Fibroblast of lung (primary cell): Measurements from ENCODE around the gene SH3GL1. TPM values are rescaled to one million over a fixed set of nuclear protein-coding genes. Genes with fewer than 3 reads are reported as not detected.

Experiments
- DNase-seq, 2 donors: peaks; one replicate each; pipeline versions ENCODE4 v3.0.0 to v3.0.0-alpha.2; 2010; ENCODE audit warnings: low read depth in 2 of 2
- H2AFZ ChIP-seq: 2 replicates; pipeline ENCODE4 v1.5.1; 2012; ENCODE audit warnings: low read length, control low read depth, inconsistent platforms
- H3K27ac ChIP-seq: 2 replicates; pipeline ENCODE4 v1.5.1; 2011; ENCODE audit warnings: low read length, control low read depth; ENCODE audit not compliant: insufficient read depth
- H3K27me3 ChIP-seq: 2 replicates; pipeline ENCODE4 v1.5.1; 2011; ENCODE audit warnings: mild to moderate bottlenecking, low read length; ENCODE audit not compliant: control insufficient read depth, insufficient read depth
- H3K36me3 ChIP-seq: 2 replicates; pipeline ENCODE4 v1.5.1; 2011; ENCODE audit warnings: low read length; ENCODE audit not compliant: control insufficient read depth, insufficient read depth
- H3K4me1 ChIP-seq: 2 replicates; pipeline ENCODE4 v1.5.1; 2011; ENCODE audit warnings: low read length; ENCODE audit not compliant: control insufficient read depth, insufficient read depth; ENCODE audit errors: extremely low read depth
- H3K4me2 ChIP-seq: 2 replicates; pipeline ENCODE4 v1.5.1; 2011; ENCODE audit warnings: low read length, control low read depth; ENCODE audit not compliant: insufficient read depth; ENCODE audit errors: extremely low read depth
- H3K4me3 ChIP-seq, 4 experiments: fragments of 200-600 bp in 1 of 4; sonication (generic) in 1 of 4; replicated peaks in 1 of 4; 2 replicates each; pipeline ENCODE4 v1.5.1; 2011 to 2016; ENCODE audit warnings: low read length in 4 of 4, low read depth in 3 of 4, mild to moderate bottlenecking in 3 of 4, control low read depth in 2 of 4, inconsistent platforms in 1 of 4, mixed read lengths in 1 of 4; ENCODE audit not compliant: insufficient read depth in 1 of 4; ENCODE audit errors: control extremely low read depth in 1 of 4
- H3K79me2 ChIP-seq: 2 replicates; pipeline ENCODE4 v1.5.1; 2012; ENCODE audit warnings: mild to moderate bottlenecking, low read length, inconsistent platforms; ENCODE audit not compliant: control insufficient read depth, insufficient read depth
- H3K9ac ChIP-seq: 2 replicates; pipeline ENCODE4 v1.5.1; 2011; ENCODE audit warnings: mild to moderate bottlenecking, low read length, control low read depth; ENCODE audit not compliant: insufficient read depth
- H3K9me3 ChIP-seq: 2 replicates; pipeline ENCODE4 v1.5.1; 2012; ENCODE audit warnings: low read depth, low read length; ENCODE audit not compliant: control insufficient read depth, insufficient read depth
- H4K20me1 ChIP-seq: 2 replicates; pipeline ENCODE4 v1.5.1; 2011; ENCODE audit warnings: low read length; ENCODE audit not compliant: control insufficient read depth, insufficient read depth; ENCODE audit errors: extremely low read depth
- CTCF ChIP-seq, 2 donors: IDR thresholded peaks in 1 of 2; conservative IDR thresholded peaks in 1 of 2; 1 replicate in 1 of 2; 2 replicates in 1 of 2; pipeline ENCODE4 v1.5.1; 2011 to 2012; ENCODE audit warnings: low read length in 2 of 2, control low read depth in 1 of 2, inconsistent platforms in 1 of 2, low read depth in 1 of 2, mild to moderate bottlenecking in 1 of 2
- EZH2 ChIP-seq: IDR thresholded peaks from 2 replicates; pipeline ENCODE4 v1.5.1; 2012; ENCODE audit warnings: low read length, control low read depth, mild to moderate bottlenecking; ENCODE audit errors: missing control alignments
- polyA plus RNA-seq, 2 donors: library from polyadenylated mRNA; depleted of rRNA in 1 of 2; stranded (reverse) in 1 of 2; unstranded in 1 of 2; fragments of >200 nt; gene quantifications; 2 replicates each; pipeline ENCODE4 v1.2.1, GENCODE V29; 2011 to 2012; ENCODE audit warnings: missing spikeins in 1 of 2
- total RNA-seq: library from RNA; depleted of rRNA; stranded (reverse); fragments of >200 nt; gene quantifications from 2 replicates; pipeline ENCODE4 v1.2.1, GENCODE V29; 2014

SH3GL1 gene
- total and polyA plus RNA-seq, 2 donors (not counting 1 experiment from before 2014, with no cell fraction given): 23.9 to 44.9 TPM

DNA sequence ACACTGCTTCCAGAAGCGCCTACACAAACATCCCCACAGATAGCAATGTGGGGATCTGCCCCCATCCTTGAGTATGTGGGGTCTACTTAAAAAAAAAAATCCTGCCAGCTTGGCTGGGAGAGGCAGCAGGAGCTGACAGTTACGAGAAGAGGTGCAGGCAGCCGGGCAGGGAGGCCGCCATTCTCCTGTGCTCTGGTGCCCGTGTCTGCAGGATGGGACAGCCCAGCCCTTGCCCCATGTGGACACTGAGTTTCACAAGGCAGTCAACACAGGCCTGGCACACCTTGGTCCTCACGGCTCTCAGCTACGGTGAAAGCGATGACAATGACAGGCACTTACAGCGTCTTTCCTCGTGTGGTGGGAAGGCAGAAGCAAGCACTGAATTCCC, 33.0 kb downstream of the SH3GL1 start:
- Histone ChIP-seq H3K9me3 (no peaks in the 10 kb centered on the region), H3K9ac (no peak overlapping the region), H4K20me1 (no peaks in the 10 kb centered on the region), H3K4me1 (peaks cover 13% of the 10 kb centered on the region), H3K79me2 (peaks cover 58% of the 10 kb centered on the region), H3K36me3 (peaks cover 40% of the 10 kb centered on the region), H3K27me3 (no peaks in the 10 kb centered on the region), H3K4me2 (no peak overlapping the region), H2AFZ (no peak overlapping the region), H3K27ac (no peak overlapping the region), H3K4me3 (no peak overlapping the region)
- TF ChIP-seq CTCF (conservative IDR thresholded peaks at IDR 0.05 in 1 of 2, IDR thresholded peaks at IDR 0.05 in 1 of 2; ENCODE audit: low read depth in 1 of 2, low read length in 2 of 2): no peak
- TF ChIP-seq EZH2: no peak
- DNase-seq: no peak

GRCh38 chr19:4366666-4367335, 33.5 kb downstream of the SH3GL1 start:
- H4K20me1 ChIP-seq: no peaks in the 10 kb centered on the region
- H3K4me3 ChIP-seq: no peak overlapping the region
- TF ChIP-seq EZH2 (no peak), CTCF (conservative IDR thresholded peaks at IDR 0.05 in 1 of 2, IDR thresholded peaks at IDR 0.05 in 1 of 2; ENCODE audit: low read depth in 1 of 2, low read length in 2 of 2) (no peak)
- H3K79me2 ChIP-seq: peaks cover 52% of the 10 kb centered on the region
- H3K4me2 ChIP-seq: no peak overlapping the region
- no peaks in the 10 kb centered on the region for H3K9me3 ChIP-seq
- no peaks in the 10 kb centered on the region for H3K27me3 ChIP-seq
- peaks cover 10% of the 10 kb centered on the region for H3K4me1 ChIP-seq
- H2AFZ ChIP-seq: no peak overlapping the region
- DNase-seq: no peak
- no peak overlapping the region for H3K9ac ChIP-seq
- H3K27ac ChIP-seq: no peak overlapping the region
- peaks cover 46% of the 10 kb centered on the region for H3K36me3 ChIP-seq

GRCh38 chr19:4365791-4366665, 34.3 kb downstream of the SH3GL1 start:
- no peak overlapping the region for H3K27ac ChIP-seq
- H3K9ac ChIP-seq: no peak overlapping the region
- peaks cover 46% of the 10 kb centered on the region for H3K36me3 ChIP-seq
- H3K27me3 ChIP-seq: no peaks in the 10 kb centered on the region
- H4K20me1 ChIP-seq: no peaks in the 10 kb centered on the region
- no peak overlapping the region for H3K4me2 ChIP-seq
- no peak overlapping the region for H2AFZ ChIP-seq
- H3K4me1 ChIP-seq: peaks cover 10% of the 10 kb centered on the region
- TF ChIP-seq EZH2 (no peak), CTCF (conservative IDR thresholded peaks at IDR 0.05 in 1 of 2, IDR thresholded peaks at IDR 0.05 in 1 of 2; ENCODE audit: low read depth in 1 of 2, low read length in 2 of 2) (no peak)
- no peak for DNase-seq
- no peak overlapping the region for H3K4me3 ChIP-seq
- H3K79me2 ChIP-seq: peaks cover 45% of the 10 kb centered on the region
- no peaks in the 10 kb centered on the region for H3K9me3 ChIP-seq
